IMR-90 (cell line): ENCODE results near the gene PTPRF.

ENCODE experiments used
- CEBPB ChIP-seq: IDR thresholded peaks from 2 replicates; pipeline ENCODE4 v1.6.1; 2012; ENCODE audit warnings: low read depth, low read length, improper control_type of control experiment
- CTCF ChIP-seq: conservative IDR thresholded peaks from 2 replicates; pipeline ENCODE4 v1.5.1; 2012; ENCODE audit warnings: mild to moderate bottlenecking, low read depth, low read length, improper control_type of control experiment
- MAFK ChIP-seq: IDR thresholded peaks from 2 replicates; pipeline ENCODE4 v1.6.1; 2012; ENCODE audit warnings: low read depth, low read length, improper control_type of control experiment
- MAZ ChIP-seq: IDR thresholded peaks from 2 replicates; pipeline ENCODE4 v1.6.1; 2012; ENCODE audit warnings: low read depth, mild to moderate bottlenecking, low read length, improper control_type of control experiment, moderate library complexity, borderline replicate concordance
- MXI1 ChIP-seq: IDR thresholded peaks from 2 replicates; pipeline ENCODE4 v1.6.1; 2012; ENCODE audit warnings: low read depth, mild to moderate bottlenecking, low read length, moderate library complexity, borderline replicate concordance
- POLR2A ChIP-seq: IDR thresholded peaks from 2 replicates; pipeline ENCODE4 v1.6.1; 2012; ENCODE audit warnings: mild to moderate bottlenecking, low read depth, low read length
- RAD21 ChIP-seq: IDR thresholded peaks from 2 replicates; pipeline ENCODE4 v1.6.1; 2012; ENCODE audit warnings: low read length, improper control_type of control experiment
- RCOR1 ChIP-seq: IDR thresholded peaks from 2 replicates; pipeline ENCODE4 v1.6.1; 2012; ENCODE audit warnings: mild to moderate bottlenecking, low read length, improper control_type of control experiment; ENCODE audit not compliant: insufficient replicate concordance
- RFX5 ChIP-seq: IDR thresholded peaks from 2 replicates; pipeline ENCODE4 v1.8.0; 2012; ENCODE audit warnings: low read depth, mild to moderate bottlenecking, low read length, moderate library complexity
- SMC3 ChIP-seq: fragments of 150-350 bp; IDR thresholded peaks from 2 replicates; pipeline ENCODE4 v1.6.1; 2016; ENCODE audit warnings: low read depth, mild to moderate bottlenecking, antibody characterized with exemption, low read length, moderate library complexity
- USF2 ChIP-seq: fragments of 150-350 bp; IDR thresholded peaks from 2 replicates; pipeline ENCODE4 v1.6.1; 2017; ENCODE audit warnings: mild to moderate bottlenecking, antibody characterized with exemption, low read length, low read depth

GRCh38 chr1:43552813-43553212 is 22.1 kb downstream of the PTPRF start:
- no peak for TF ChIP-seq CTCF
- no peak for TF ChIP-seq USF2
- no peak for TF ChIP-seq POLR2A
- TF ChIP-seq RCOR1 = no peak
- no peak for TF ChIP-seq CEBPB
- no peak for TF ChIP-seq SMC3
- TF ChIP-seq MAZ = no peak
- no peak for TF ChIP-seq RFX5
- TF ChIP-seq MAFK = no peak
- no peak for TF ChIP-seq MXI1
- TF ChIP-seq RAD21 = no peak
